Measurements from ENCODE around the gene HS3ST3A1.
"Not testable (repeated sequence)": the region's sequence is repeated elsewhere in the genome, so short reads cannot be mapped to it uniquely, and the experiment has no call there.

The HS3ST3A1 gene

GRCh38 chr17:13509527-13509926 lies 92.2 kb downstream of the HS3ST3A1 start:
- FAIRE-seq: no peak
- TF ChIP-seq POLR2A (IDR thresholded peaks at IDR 0.05; ENCODE audit: low read depth, low read length): no peak
- no peak for TF ChIP-seq TAF1 (IDR thresholded peaks at IDR 0.05; ENCODE audit: low read depth, low read length)
- no peak for TF ChIP-seq POLR2AphosphoS5 (IDR thresholded peaks at IDR 0.05; ENCODE audit: low read depth, low read length)
- TF ChIP-seq PAX5 (IDR thresholded peaks at IDR 0.05; ENCODE audit: insufficient read depth, low read length, severe bottlenecking): no peak
- DNase-seq (ENCODE audit: insufficient read length, low spot score): no peak

- TF ChIP-seq POU2F2 (IDR thresholded peaks at IDR 0.05; ENCODE audit: low read depth, low read length) (no peak), POLR2AphosphoS5 (IDR thresholded peaks at IDR 0.05; ENCODE audit: low read depth, low read length) (no peak), PAX5 (IDR thresholded peaks at IDR 0.05; ENCODE audit: insufficient read depth, low read length, severe bottlenecking) (no peak)
These were observed 92.8 kb downstream of the HS3ST3A1 start for GRCh38 chr17:13508896-13509295.

GRCh38 chr17:13503526-13503925 lies 98.2 kb downstream of the HS3ST3A1 start:
- TF ChIP-seq SPI1 (IDR thresholded peaks at IDR 0.05; ENCODE audit: low read depth, low read length) (no peak), POU2F2 (IDR thresholded peaks at IDR 0.05; ENCODE audit: low read depth, low read length) (no peak), PAX5 (IDR thresholded peaks at IDR 0.05; ENCODE audit: insufficient read depth, low read length, severe bottlenecking) (no peak), POLR2AphosphoS5 (IDR thresholded peaks at IDR 0.05; ENCODE audit: low read depth, low read length) (no peak), TAF1 (IDR thresholded peaks at IDR 0.05; ENCODE audit: low read depth, low read length) (no peak), POLR2A (IDR thresholded peaks at IDR 0.05; ENCODE audit: low read depth, low read length) (no peak)
- DNase-seq (ENCODE audit: insufficient read length, low spot score) (no peak), FAIRE-seq (no peak)

More at GRCh38 chr17:13508896-13509295, 92.8 kb downstream of the HS3ST3A1 start:
- FAIRE-seq (no peak), DNase-seq (ENCODE audit: insufficient read length, low spot score) (no peak)

GRCh38 chr17:13502263-13502662 lies 99.5 kb downstream of the HS3ST3A1 start:
- DNase-seq (ENCODE audit: insufficient read length, low spot score) (no peak), FAIRE-seq (no peak)
- no peak for TF ChIP-seq PAX5 (IDR thresholded peaks at IDR 0.05; ENCODE audit: insufficient read depth, low read length, severe bottlenecking)
- no peak for TF ChIP-seq SPI1 (IDR thresholded peaks at IDR 0.05; ENCODE audit: low read depth, low read length)
- no peak for TF ChIP-seq POU2F2 (IDR thresholded peaks at IDR 0.05; ENCODE audit: low read depth, low read length)
- TF ChIP-seq POLR2AphosphoS5 (IDR thresholded peaks at IDR 0.05; ENCODE audit: low read depth, low read length): no peak
- no peak for TF ChIP-seq TAF1 (IDR thresholded peaks at IDR 0.05; ENCODE audit: low read depth, low read length)
- no peak for TF ChIP-seq POLR2A (IDR thresholded peaks at IDR 0.05; ENCODE audit: low read depth, low read length)

GRCh38 chr17:13500947-13501346 lies 100.8 kb downstream of the HS3ST3A1 start:
- FAIRE-seq (no peak), DNase-seq (ENCODE audit: insufficient read length, low spot score) (no peak)
- TF ChIP-seq POLR2A (IDR thresholded peaks at IDR 0.05; ENCODE audit: low read depth, low read length): no peak
- no peak for TF ChIP-seq POLR2AphosphoS5 (IDR thresholded peaks at IDR 0.05; ENCODE audit: low read depth, low read length)
- no peak for TF ChIP-seq PAX5 (IDR thresholded peaks at IDR 0.05; ENCODE audit: insufficient read depth, low read length, severe bottlenecking)
- TF ChIP-seq SPI1 (IDR thresholded peaks at IDR 0.05; ENCODE audit: low read depth, low read length): no peak
- TF ChIP-seq TAF1 (IDR thresholded peaks at IDR 0.05; ENCODE audit: low read depth, low read length): no peak
- TF ChIP-seq POU2F2 (IDR thresholded peaks at IDR 0.05; ENCODE audit: low read depth, low read length): no peak

GRCh38 chr17:13498184-13498583 lies 103.5 kb downstream of the HS3ST3A1 start:
- FAIRE-seq (no peak), DNase-seq (ENCODE audit: insufficient read length, low spot score) (no peak)
- TF ChIP-seq POLR2A (IDR thresholded peaks at IDR 0.05; ENCODE audit: low read depth, low read length): no peak

GRCh38 chr17:13496553-13497056 lies 105.1 kb downstream of the HS3ST3A1 start:
- not testable (repeated sequence) for DNase-seq (ENCODE audit: insufficient read length, low spot score); FAIRE-seq

GRCh38 chr17:13495423-13495822 lies 106.3 kb downstream of the HS3ST3A1 start:
- DNase-seq (ENCODE audit: insufficient read length, low spot score): no peak
- TF ChIP-seq POLR2AphosphoS5 (IDR thresholded peaks at IDR 0.05; ENCODE audit: low read depth, low read length) (no peak), TAF1 (IDR thresholded peaks at IDR 0.05; ENCODE audit: low read depth, low read length) (no peak), POLR2A (IDR thresholded peaks at IDR 0.05; ENCODE audit: low read depth, low read length) (no peak), POU2F2 (IDR thresholded peaks at IDR 0.05; ENCODE audit: low read depth, low read length) (no peak), SPI1 (IDR thresholded peaks at IDR 0.05; ENCODE audit: low read depth, low read length) (no peak), PAX5 (IDR thresholded peaks at IDR 0.05; ENCODE audit: insufficient read depth, low read length, severe bottlenecking) (no peak)
- FAIRE-seq: no peak

- DNase-seq (ENCODE audit: insufficient read length, low spot score): no peak
- no peak for FAIRE-seq
- TF ChIP-seq POLR2A (IDR thresholded peaks at IDR 0.05; ENCODE audit: low read depth, low read length): no peak
- TF ChIP-seq SPI1 (IDR thresholded peaks at IDR 0.05; ENCODE audit: low read depth, low read length): no peak
- TF ChIP-seq TAF1 (IDR thresholded peaks at IDR 0.05; ENCODE audit: low read depth, low read length): no peak
- no peak for TF ChIP-seq PAX5 (IDR thresholded peaks at IDR 0.05; ENCODE audit: insufficient read depth, low read length, severe bottlenecking)
- no peak for TF ChIP-seq POLR2AphosphoS5 (IDR thresholded peaks at IDR 0.05; ENCODE audit: low read depth, low read length)
- no peak for TF ChIP-seq POU2F2 (IDR thresholded peaks at IDR 0.05; ENCODE audit: low read depth, low read length)
These were observed 109.0 kb downstream of the HS3ST3A1 start for GRCh38 chr17:13492737-13493122.

- FAIRE-seq (no peak), DNase-seq (ENCODE audit: insufficient read length, low spot score) (no peak)
- TF ChIP-seq POU2F2 (IDR thresholded peaks at IDR 0.05; ENCODE audit: low read depth, low read length) (no peak), POLR2A (IDR thresholded peaks at IDR 0.05; ENCODE audit: low read depth, low read length) (no peak), SPI1 (IDR thresholded peaks at IDR 0.05; ENCODE audit: low read depth, low read length) (no peak), PAX5 (IDR thresholded peaks at IDR 0.05; ENCODE audit: insufficient read depth, low read length, severe bottlenecking) (no peak), TAF1 (IDR thresholded peaks at IDR 0.05; ENCODE audit: low read depth, low read length) (no peak), POLR2AphosphoS5 (IDR thresholded peaks at IDR 0.05; ENCODE audit: low read depth, low read length) (no peak)
These were observed 109.6 kb downstream of the HS3ST3A1 start for GRCh38 chr17:13491916-13492736.

Measured in GM12891 (cell line).